ENCODE measurements around the gene ATP6V0D1.

DNA sequence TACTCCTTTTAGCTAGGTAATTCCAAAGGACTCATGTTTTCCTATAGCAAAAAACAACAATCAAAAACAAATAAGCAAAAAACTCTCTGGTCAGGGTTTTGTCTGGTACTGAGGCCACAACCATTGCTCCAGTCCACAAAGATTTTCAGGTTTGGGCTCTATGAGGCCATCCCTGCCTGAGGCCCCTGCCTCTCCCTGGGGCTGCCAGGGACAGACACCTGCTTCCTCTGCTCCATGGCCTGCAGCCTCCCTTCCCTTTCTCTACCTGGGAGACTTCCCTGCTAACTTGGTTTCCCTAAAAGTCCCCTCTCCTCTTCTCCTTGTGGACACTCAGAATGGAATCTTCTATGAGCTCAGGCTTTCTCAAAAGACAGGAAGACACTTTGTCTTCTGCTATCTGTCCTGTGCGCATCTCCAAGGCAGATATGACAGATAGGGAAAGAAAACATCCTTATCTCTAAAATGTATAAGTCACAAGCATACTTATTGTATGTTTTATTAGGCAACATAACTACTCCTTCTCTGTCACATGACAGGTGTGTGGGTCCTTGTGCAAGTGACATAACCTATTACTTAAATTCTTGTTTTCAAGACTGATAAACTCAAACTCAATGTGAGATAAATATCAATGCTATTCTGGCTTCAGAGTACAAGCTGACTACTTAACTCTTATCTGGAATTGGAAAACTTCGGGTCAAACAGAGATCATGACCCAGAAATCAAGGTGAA is 63.5 kb downstream of the ATP6V0D1 start:
- TF ChIP-seq POLR2A (IDR thresholded peaks at IDR 0.05; ENCODE audit: low read length) = no peak
- no peak for TF ChIP-seq GATA1 (IDR thresholded peaks at IDR 0.05; ENCODE audit: low read depth, low read length)

All from erythroblast (primary cell).